T-cell (primary cell): ENCODE data around the gene PAX5. TPM values are rescaled to one million over a fixed set of nuclear protein-coding genes. Genes with fewer than 3 reads are reported as not detected.
"Not testable (repeated sequence)": the region's sequence is repeated elsewhere in the genome, so short reads cannot be mapped to it uniquely, and the experiment has no call there.

Experiments
- ATAC-seq, 4 experiments: fragments of 200-7000 bp in 3 of 4; fragments of 150-1000 bp in 1 of 4; cut with Tn5 transposase; replicated peaks in 1 of 4; 1 replicate in 3 of 4; 2 replicates in 1 of 4; pipeline ENCODE4 v1.10.0; 2021; ENCODE audit warnings: moderate library complexity in 3 of 4, mild to moderate bottlenecking in 2 of 4, moderate number of reproducible peaks in 1 of 4
- CTCF ChIA-PET, 2 donors: fragments of 300-600 bp; sonication (Branson Sonifier 250); formaldehyde crosslinking; loops; one replicate each; lab custom pipeline; 2022; ENCODE audit warnings: antibody characterized with exemption in 2 of 2; lab: Charles Lee
- POLR2A ChIA-PET, 2 donors: fragments of 300-600 bp; sonication (Branson Sonifier 250); formaldehyde crosslinking; loops; one replicate each; lab custom pipeline; 2022; ENCODE audit warnings: antibody characterized with exemption in 2 of 2; lab: Charles Lee
- DNase-seq, 35 experiments: peaks; one replicate each; pipeline versions ENCODE4 v3.0.0 to v3.0.0-alpha.2; 2013 to 2023
- H3K27ac ChIP-seq: one replicate; pipeline ENCODE4 v1.5.1; 2013; ENCODE audit warnings: low read length
- H3K27me3 ChIP-seq, 2 experiments: replicated peaks in 1 of 2; 1 replicate in 1 of 2; 2 replicates in 1 of 2; pipeline versions ENCODE4 v1.6.1 to v1.7.0; 2013; ENCODE audit warnings: low read length in 1 of 2, mixed read lengths in 1 of 2; ENCODE audit not compliant: control insufficient read depth in 2 of 2, insufficient read depth in 2 of 2; ENCODE audit errors: extremely low read depth in 1 of 2
- H3K36me3 ChIP-seq, 2 donors: 1 replicate in 1 of 2; 2 replicates in 1 of 2; pipeline versions ENCODE4 v1.6.1 to v1.7.0; 2013; ENCODE audit warnings: low read length in 1 of 2; ENCODE audit not compliant: control insufficient read depth in 2 of 2, insufficient read depth in 1 of 2; ENCODE audit errors: extremely low read depth in 1 of 2
- H3K4me1 ChIP-seq, 2 experiments: 1 replicate in 1 of 2; 2 replicates in 1 of 2; pipeline versions ENCODE4 v1.6.1 to v1.7.0; 2013; ENCODE audit warnings: low read length in 2 of 2, mixed read lengths in 1 of 2; ENCODE audit not compliant: insufficient read depth in 2 of 2, control insufficient read depth in 1 of 2; ENCODE audit errors: extremely low read depth in 1 of 2
- H3K4me3 ChIP-seq, 2 donors: 1 replicate in 1 of 2; 2 replicates in 1 of 2; pipeline versions ENCODE4 v1.5.1 to v1.7.0; 2013; ENCODE audit warnings: mild to moderate bottlenecking in 2 of 2, low read length in 1 of 2, moderate library complexity in 1 of 2; ENCODE audit not compliant: control insufficient read depth in 1 of 2; ENCODE audit errors: extremely low read depth in 1 of 2
- H3K9me3 ChIP-seq: 2 replicates; pipeline ENCODE4 v1.7.0; 2013
- H3K27ac Mint-ChIP-seq, 2 donors: one replicate each; pipeline ENCODE4 v1.8.0; 2020 to 2021; ENCODE audit warnings: mild to moderate bottlenecking in 2 of 2, mixed read lengths in 2 of 2
- H3K27me3 Mint-ChIP-seq, 2 donors: one replicate each; pipeline ENCODE4 v1.8.0; 2021 to 2022; ENCODE audit warnings: mixed read lengths in 2 of 2
- H3K36me3 Mint-ChIP-seq: one replicate; pipeline ENCODE4 v1.8.0; 2021; ENCODE audit warnings: mixed read lengths
- H3K4me1 Mint-ChIP-seq, 3 donors: one replicate each; pipeline ENCODE4 v1.8.0; 2020 to 2022; ENCODE audit warnings: mixed read lengths in 3 of 3, mild to moderate bottlenecking in 1 of 3
- H3K4me3 Mint-ChIP-seq, 3 donors: one replicate each; pipeline ENCODE4 v1.8.0; 2020 to 2022; ENCODE audit warnings: mild to moderate bottlenecking in 3 of 3, mixed read lengths in 3 of 3, moderate library complexity in 3 of 3
- H3K9me3 Mint-ChIP-seq, 3 donors: one replicate each; pipeline ENCODE4 v1.8.0; 2020 to 2022; ENCODE audit warnings: mixed read lengths in 3 of 3
- WGBS: methylation state at CpG from one replicate; pipeline ENCODE4 v1.1.5; 2013; ENCODE audit warnings: missing lambda C conversion rate; ENCODE audit not compliant: insufficient coverage; 5-methylcytosine and 5-hydroxymethylcytosine counted together
- total RNA-seq, 35 experiments: library from RNA in 6 of 35; stranded (reverse) in 6 of 35; fragments of 120-200 nt in 1 of 35; gene quantifications; one replicate each; pipeline versions ENCODE4 v1.2.1 to v1.2.4 and lab custom pipeline; 2013 to 2026

PAX5 gene
- total RNA-seq, result 10 to 100 TPM in 1 of 5 donors, 1 to 10 TPM in 4; 1.7 to 12.4 (median 4.4) TPM
- total RNA-seq (2013), result 2.5 TPM
- total RNA-seq (lab: John Stamatoyannopoulos, UW), result 0 to 9.9 (median 0.99) reads per million in 29 experiments

- Mint-ChIP-seq H3K36me3 (no peaks in the 10 kb centered on the region), H3K9me3 (no peaks in the 10 kb centered on the region), H3K4me1 (peaks cover 51 to 64% (median 54%) of the 10 kb centered on the region in 3 donors), H3K27me3 (peaks cover 71 to 91% of the 10 kb centered on the region in 2 donors), H3K27ac (peak within 1 kb of the TSS in 1 of 2 donors; percentile 19), H3K4me3 (peak within 1 kb of the TSS; percentile 55 to 86 (median 83))
- no peak for DNase-seq
- Histone ChIP-seq H3K27me3 (peaks cover 21 to 96% of the 10 kb centered on the region in 2 experiments), H3K36me3 (no peaks in the 10 kb centered on the region), H3K9me3 (no peaks in the 10 kb centered on the region), H3K4me3 (peak within 1 kb of the TSS; percentile 14 to 55), H3K4me1 (peaks cover 14 to 68% of the 10 kb centered on the region in 2 experiments), H3K27ac (no peak within 1 kb of the TSS)
- CTCF ChIA-PET, result no interaction called here
- no peak for ATAC-seq
- POLR2A ChIA-PET, result no interaction called here
- WGBS, result 20% methylated on average over 17 of the region's 27 CpGs
These were observed at the start of gene PAX5 for GRCh38 chr9:37033682-37034304. TSS of gene PAX5 (minus strand) at chr9:37034268. CDS start at chr9:37034031, 237 bp downstream.

- no peaks in the 10 kb centered on the region for H3K9me3 Mint-ChIP-seq
- Histone ChIP-seq H3K27ac (no peak overlapping the region), H3K27me3 (no peaks in the 10 kb centered on the region), H3K4me3 (no peak overlapping the region), H3K4me1 (peaks cover 19% of the 10 kb centered on the region in 2 experiments), H3K9me3 (peaks cover 3% of the 10 kb centered on the region), H3K36me3 (peaks cover 0 to 23% of the 10 kb centered on the region in 2 donors)
- ATAC-seq, result no peak
- no peak overlapping the region for H3K27ac Mint-ChIP-seq
- H3K4me1 Mint-ChIP-seq, result peaks cover 65 to 79% (median 69%) of the 10 kb centered on the region in 3 donors
- ChIA-PET CTCF (no interaction called here), POLR2A (interaction anchor here in 1 of 2 donors (0.6 kb wide), 1 partner anchor 167 kb away, joined by 3 read pairs; no protein-coding TSS in a partner anchor)
- no peaks in the 10 kb centered on the region for H3K27me3 Mint-ChIP-seq
- DNase-seq, result no peak
- H3K4me3 Mint-ChIP-seq, result no peak overlapping the region
- H3K36me3 Mint-ChIP-seq, result peaks cover 38% of the 10 kb centered on the region
These were observed 49.6 kb upstream of the PAX5 start for GRCh38 chr9:37083654-37084053.

- Histone ChIP-seq H3K4me3 (no peak overlapping the region), H3K27ac (no peak overlapping the region), H3K9me3 (peaks cover 3% of the 10 kb centered on the region), H3K27me3 (no peaks in the 10 kb centered on the region), H3K4me1 (peaks cover 19% of the 10 kb centered on the region in 2 experiments), H3K36me3 (peaks cover 0 to 13% of the 10 kb centered on the region in 2 donors)
- H3K27me3 Mint-ChIP-seq, result peaks cover 0 to 3% of the 10 kb centered on the region in 2 donors
- H3K27ac Mint-ChIP-seq, result no peak overlapping the region
- ATAC-seq, result no peak
- POLR2A ChIA-PET, result interaction anchor here (0.5 to 1.2 kb wide), 4 partner anchors 16 to 70 kb away, joined by 3 read pairs; partner anchors contain the start of gene ZCCHC7 (in 1 of the 2)
- H3K4me1 Mint-ChIP-seq, result peaks cover 66 to 76% (median 69%) of the 10 kb centered on the region in 3 donors
- CTCF ChIA-PET, result interaction anchor here in 1 of 2 donors (3.8 kb wide), 1 partner anchor 38 kb away, joined by 11 read pairs; the partner anchor contains the start of gene ZCCHC7
- peak overlapping the region; percentile 22 to 96 (median 86) for H3K4me3 Mint-ChIP-seq
- peaks cover 28% of the 10 kb centered on the region for H3K36me3 Mint-ChIP-seq
- peak in 1 of 35 experiments; percentile 20 for DNase-seq
- WGBS, result no CpG with 5 or more reads among the region's 4 CpGs
- no peaks in the 10 kb centered on the region for H3K9me3 Mint-ChIP-seq
These were observed 48.2 kb upstream of the PAX5 start for GRCh38 chr9:37082214-37082765.

GRCh38 chr9:37081507-37081906 is 47.4 kb upstream of the PAX5 start:
- not testable (repeated sequence) for H3K27me3 Mint-ChIP-seq, H3K9me3 Mint-ChIP-seq, H3K36me3 ChIP-seq, H3K27ac Mint-ChIP-seq, ATAC-seq, H3K27ac ChIP-seq, H3K27me3 ChIP-seq, H3K9me3 ChIP-seq, H3K4me3 ChIP-seq, DNase-seq
- Mint-ChIP-seq H3K4me3 (peak overlapping the region; percentile 86 to 96 (median 96)), H3K36me3 (peaks cover 21% of the 10 kb centered on the region), H3K4me1 (peaks cover 62 to 70% (median 66%) of the 10 kb centered on the region in 3 donors)
- WGBS, result 97% methylated on average over 7 of the region's 20 CpGs
- H3K4me1 ChIP-seq, result peaks cover 19% of the 10 kb centered on the region in 2 experiments
- CTCF ChIA-PET, result interaction anchor here in 1 of 2 donors (1.1 to 3.8 kb wide), 2 partner anchors 39 to 43 kb away, joined by 3 to 11 read pairs; partner anchors contain the start of gene ZCCHC7
- POLR2A ChIA-PET, result interaction anchor here (0.5 to 2.4 kb wide), 4 partner anchors 15 to 85 kb away, joined by 3 to 14 read pairs (median 3); partner anchors contain the start of gene ZCCHC7 (in 1 of the 2)

- H3K27ac Mint-ChIP-seq, result peak overlapping the region; percentile 97
- 0% methylated on average over 26 of the region's 32 CpGs for WGBS
- peak overlapping the region; percentile 75 to 90 for H3K4me3 ChIP-seq
These were observed 46.1 kb upstream of the PAX5 start for GRCh38 chr9:37080165-37080628.

More at GRCh38 chr9:37080165-37080628, 46.1 kb upstream of the PAX5 start:
- H3K9me3 ChIP-seq, DNase-seq, H3K27me3 ChIP-seq, H3K9me3 Mint-ChIP-seq, H3K27me3 Mint-ChIP-seq, H3K36me3 ChIP-seq: not testable (repeated sequence)
- Histone ChIP-seq H3K4me1 (peaks cover 19% of the 10 kb centered on the region in 2 experiments), H3K27ac (peak overlapping the region; percentile 71)
- Mint-ChIP-seq H3K4me3 (peak overlapping the region; percentile 86 to 96 (median 96)), H3K36me3 (peaks cover 12% of the 10 kb centered on the region), H3K4me1 (peaks cover 58 to 61% (median 59%) of the 10 kb centered on the region in 3 donors)
- POLR2A ChIA-PET, result interaction anchor here (0.6 to 2.4 kb wide), 3 partner anchors 11 to 113 kb away, joined by 5 to 14 read pairs (median 6); partner anchors contain the start of gene ZCCHC7 (in 1 of the 2)
- peak in 1 of 4 experiments; percentile 2 for ATAC-seq
- CTCF ChIA-PET, result interaction anchor here (0.5 to 3.8 kb wide), 3 partner anchors 40 to 98 kb away, joined by 3 to 11 read pairs (median 3); partner anchors contain the start of gene ZCCHC7 (in 1 of the 2)
